Upper lobe of right lung (tissue), 1 donor: ENCODE measurements around the gene SAMM50. TPM values are rescaled to one million over a fixed set of nuclear protein-coding genes. Genes with fewer than 3 reads are reported as not detected.

Source experiments
- ATAC-seq: fragments of 200-7000 bp; cut with Tn5 transposase; one replicate; pipeline ENCODE4 v1.9.1; 2020; ENCODE audit warnings: mild to moderate bottlenecking, moderate library complexity
- DNase-seq: peaks from one replicate; pipeline ENCODE4 v3.0.0-alpha.2; 2020
- H3K27ac ChIP-seq: fragments of 200-600 bp; one replicate; pipeline ENCODE4 v1.8.0; 2022
- H3K27me3 ChIP-seq: fragments of 200-600 bp; one replicate; pipeline ENCODE4 v1.8.0; 2022; ENCODE audit warnings: mild to moderate bottlenecking
- H3K36me3 ChIP-seq: fragments of 200-600 bp; one replicate; pipeline ENCODE4 v1.8.0; 2022
- H3K4me1 ChIP-seq: fragments of 200-600 bp; one replicate; pipeline ENCODE4 v1.8.0; 2022
- H3K4me3 ChIP-seq: fragments of 200-600 bp; one replicate; pipeline ENCODE4 v1.8.0; 2022; ENCODE audit warnings: mild to moderate bottlenecking
- H3K9me3 ChIP-seq: fragments of 200-600 bp; one replicate; pipeline ENCODE4 v1.8.0; 2022
- CTCF ChIP-seq: fragments of 200-600 bp; IDR thresholded peaks from one replicate; pipeline ENCODE4 v1.8.0; 2022; ENCODE audit warnings: antibody characterized with exemption
- intact Hi-C: fragments of 100-400 bp; cut with DNase I; formaldehyde crosslinking; loops from one replicate; pipeline ENCODE4 v1.11.0; 2022
- total RNA-seq: library from RNA; stranded (reverse); fragmentation: NEBNext Ultra II Directional; extraction: Animal tissue kit (Norgen Biotek cat#: 25700); gene quantifications from one replicate; pipeline ENCODE4 v1.2.1, GENCODE V29; 2021
- donor health status: DM: no; HTN: yes; CAD: no; lungs with severe emphysema.

The SAMM50 gene
- total RNA-seq, 1 donor from 2014 or later: 25.7 TPM

GRCh38 chr22:44018594-44018993 lies 63.4 kb downstream of the SAMM50 start:
- Histone ChIP-seq H3K4me1 (peaks cover 2% of the 10 kb centered on the region), H3K9me3 (no peaks in the 10 kb centered on the region), H3K4me3 (no peak overlapping the region), H3K27me3 (no peaks in the 10 kb centered on the region), H3K27ac (no peak overlapping the region), H3K36me3 (no peaks in the 10 kb centered on the region)
- no peak for TF ChIP-seq CTCF
- intact Hi-C loops: no loop called here
- no peak for ATAC-seq
- DNase-seq: no peak

GRCh38 chr22:44019416-44019815 lies 64.2 kb downstream of the SAMM50 start:
- intact Hi-C loops: no loop called here
- Histone ChIP-seq H3K36me3 (no peaks in the 10 kb centered on the region), H3K4me1 (peaks cover 2% of the 10 kb centered on the region), H3K9me3 (no peaks in the 10 kb centered on the region), H3K4me3 (no peak overlapping the region), H3K27me3 (no peaks in the 10 kb centered on the region), H3K27ac (no peak overlapping the region)
- TF ChIP-seq CTCF: no peak
- no peak for ATAC-seq
- DNase-seq: no peak

- intact Hi-C loops: no loop called here
Measured at GRCh38 chr22:44019846-44020245, 64.6 kb downstream of the SAMM50 start.

GRCh38 chr22:44020981-44021380 lies 65.7 kb downstream of the SAMM50 start:
- H3K36me3 ChIP-seq: no peaks in the 10 kb centered on the region
- no peaks in the 10 kb centered on the region for H3K9me3 ChIP-seq
- DNase-seq (no peak), ATAC-seq (no peak)
- H3K4me1 ChIP-seq: peaks cover 2% of the 10 kb centered on the region
- no peak overlapping the region for H3K4me3 ChIP-seq
- H3K27me3 ChIP-seq: no peaks in the 10 kb centered on the region
- no peak for TF ChIP-seq CTCF
- no peak overlapping the region for H3K27ac ChIP-seq
- intact Hi-C loops: no loop called here

More at GRCh38 chr22:44019846-44020245, 64.6 kb downstream of the SAMM50 start:
- no peaks in the 10 kb centered on the region for H3K27me3 ChIP-seq
- TF ChIP-seq CTCF: no peak
- no peak overlapping the region for H3K4me3 ChIP-seq
- peaks cover 2% of the 10 kb centered on the region for H3K4me1 ChIP-seq
- H3K27ac ChIP-seq: no peak overlapping the region
- DNase-seq: no peak
- no peaks in the 10 kb centered on the region for H3K36me3 ChIP-seq
- no peaks in the 10 kb centered on the region for H3K9me3 ChIP-seq
- no peak for ATAC-seq

GRCh38 chr22:44023404-44024287 lies 68.4 kb downstream of the SAMM50 start:
- ATAC-seq: peak; percentile 67
- peak overlapping the region; percentile 75 for H3K27ac ChIP-seq
- peaks cover 18% of the 10 kb centered on the region for H3K4me1 ChIP-seq
- no peaks in the 10 kb centered on the region for H3K36me3 ChIP-seq
- no peaks in the 10 kb centered on the region for H3K9me3 ChIP-seq
- peak overlapping the region; percentile 66 for H3K4me3 ChIP-seq
- TF ChIP-seq CTCF: no peak
- peak; percentile 77 for DNase-seq
- no peaks in the 10 kb centered on the region for H3K27me3 ChIP-seq
- intact Hi-C loops: no loop called here
